ENCODE measurements around the gene FAM221B. TPM values are rescaled to one million over a fixed set of nuclear protein-coding genes. Genes with fewer than 3 reads are reported as not detected.

The FAM221B gene
- total RNA-seq, 4 donors from 2014 or later = 0.14 TPM; not detected in 3

GRCh38 chr9:35771534-35771933 lies 57.0 kb downstream of the FAM221B start:
- Histone ChIP-seq H3K4me3 (no peak overlapping the region), H3K4me1 (peaks cover 18 to 28% (median 20%) of the 10 kb centered on the region in 4 donors), H3K27me3 (no peaks in the 10 kb centered on the region), H3K27ac (peak overlapping the region; percentile 78 to 81 (median 80)), H3K36me3 (no peaks in the 10 kb centered on the region), H3K9me3 (no peaks in the 10 kb centered on the region)
- intact Hi-C loops (cut with DNase I; ENCODE audit: low total_unique reads) = no loop called here
- in situ Hi-C loops (cut with MboI; ENCODE audit: low pct_ligation_motif_present in 1 of 4, low pct_unique_long_range_greater_than_20kb in 1 of 4, low sequenced_read_pairs in 3 of 4) = no loop called here
- no peak for TF ChIP-seq POLR2A (IDR thresholded peaks at IDR 0.05)
- 33 to 46% methylated on average over 1 of the region's 1 CpG for WGBS, 2 donors (ENCODE audit: low coverage in 1 of 2)
- DNase-seq = peak; percentile 37

DNA sequence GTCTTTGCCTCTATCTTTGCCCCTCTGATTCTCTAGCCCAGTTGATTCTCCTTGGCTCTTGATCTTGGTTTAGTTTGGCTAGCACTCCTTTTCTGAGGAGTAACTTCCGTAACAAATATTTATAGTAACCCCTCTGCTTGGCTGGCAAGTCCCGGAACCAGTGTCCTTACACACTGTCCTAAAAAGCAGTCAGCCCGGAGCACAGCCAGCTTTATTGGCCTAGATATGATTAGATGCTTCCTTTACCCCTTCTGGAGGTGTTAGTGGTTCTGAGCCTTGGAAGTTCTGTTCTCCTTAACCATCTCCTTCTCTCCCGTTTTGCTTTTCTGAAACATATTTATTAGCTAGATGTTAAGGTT lies 57.5 kb downstream of the FAM221B start:
- H3K27me3 ChIP-seq = no peaks in the 10 kb centered on the region
- H3K36me3 ChIP-seq = no peaks in the 10 kb centered on the region
- H3K4me1 ChIP-seq = peaks cover 18 to 28% (median 20%) of the 10 kb centered on the region in 4 donors
- WGBS, 2 donors (ENCODE audit: low coverage in 1 of 2) = 16 to 24% methylated on average over 4 of the region's 4 CpGs
- peak overlapping the region; percentile 78 to 81 (median 80) for H3K27ac ChIP-seq
- H3K4me3 ChIP-seq = no peak overlapping the region
- no peak for DNase-seq
- H3K9me3 ChIP-seq = no peaks in the 10 kb centered on the region
- intact Hi-C loops (cut with DNase I; ENCODE audit: low total_unique reads) (no loop called here), in situ Hi-C loops (cut with MboI; ENCODE audit: low pct_ligation_motif_present in 1 of 4, low pct_unique_long_range_greater_than_20kb in 1 of 4, low sequenced_read_pairs in 3 of 4) (no loop called here)
- TF ChIP-seq EP300 (IDR thresholded peaks at IDR 0.05; ENCODE audit: low read depth) (no peak), POLR2AphosphoS5 (IDR thresholded peaks at IDR 0.05) (peak in 1 of 3 donors; percentile 12), POLR2A (IDR thresholded peaks at IDR 0.05) (no peak), CTCF (IDR thresholded peaks at IDR 0.05) (no peak)

DNA sequence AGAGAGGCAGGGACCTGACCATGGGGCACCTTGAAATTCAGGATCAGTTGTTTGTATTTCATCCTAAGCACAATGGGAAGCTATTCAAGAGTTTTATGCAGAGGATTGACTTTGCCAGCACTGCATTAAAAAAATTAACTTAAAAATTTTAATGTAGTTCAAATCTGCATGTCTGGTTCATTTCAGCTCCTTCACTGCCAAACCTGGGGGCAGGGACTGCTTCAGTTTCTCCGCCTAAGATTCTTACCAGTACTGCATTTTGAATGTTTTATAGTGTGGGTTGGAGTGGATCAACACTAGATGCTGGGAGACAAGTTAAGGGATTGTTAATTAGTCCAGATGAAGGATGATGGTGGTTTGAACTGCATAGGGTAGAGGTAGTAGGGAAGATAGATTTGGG lies 58.8 kb downstream of the FAM221B start:
- Histone ChIP-seq H3K36me3 (no peaks in the 10 kb centered on the region), H3K4me3 (no peak overlapping the region), H3K27ac (no peak overlapping the region), H3K9me3 (no peaks in the 10 kb centered on the region), H3K27me3 (no peaks in the 10 kb centered on the region), H3K4me1 (peaks cover 18 to 28% (median 20%) of the 10 kb centered on the region in 4 donors)
- no peak for DNase-seq
- in situ Hi-C loops (cut with MboI; ENCODE audit: low pct_ligation_motif_present in 1 of 4, low pct_unique_long_range_greater_than_20kb in 1 of 4, low sequenced_read_pairs in 3 of 4) = no loop called here
- 96% methylated on average over 1 of the region's 1 CpG; no CpG with 5 or more reads in 1 of the 2 donors for WGBS, 2 donors (ENCODE audit: low coverage in 1 of 2)
- TF ChIP-seq POLR2A (IDR thresholded peaks at IDR 0.05) = no peak
- no peak for TF ChIP-seq EP300 (IDR thresholded peaks at IDR 0.05; ENCODE audit: low read depth)
- TF ChIP-seq POLR2AphosphoS5 (IDR thresholded peaks at IDR 0.05) = no peak
- TF ChIP-seq CTCF (IDR thresholded peaks at IDR 0.05) = no peak
- intact Hi-C loops (cut with DNase I; ENCODE audit: low total_unique reads) = no loop called here

GRCh38 chr9:35767458-35767857 lies 61.1 kb downstream of the FAM221B start:
- Histone ChIP-seq H3K4me3 (no peak overlapping the region), H3K4me1 (peaks cover 18 to 28% (median 20%) of the 10 kb centered on the region in 4 donors), H3K9me3 (no peaks in the 10 kb centered on the region), H3K27me3 (no peaks in the 10 kb centered on the region), H3K36me3 (no peaks in the 10 kb centered on the region), H3K27ac (no peak overlapping the region)
- in situ Hi-C loops (cut with MboI; ENCODE audit: low pct_ligation_motif_present in 1 of 4, low pct_unique_long_range_greater_than_20kb in 1 of 4, low sequenced_read_pairs in 3 of 4) (no loop called here), intact Hi-C loops (cut with DNase I; ENCODE audit: low total_unique reads) (no loop called here)
- WGBS, 2 donors (ENCODE audit: low coverage in 1 of 2) = 89 to 92% methylated on average over 1 of the region's 1 CpG
- TF ChIP-seq POLR2A (IDR thresholded peaks at IDR 0.05) = no peak
- no peak for TF ChIP-seq POLR2AphosphoS5 (IDR thresholded peaks at IDR 0.05)
- TF ChIP-seq CTCF (IDR thresholded peaks at IDR 0.05) = no peak
- TF ChIP-seq EP300 (IDR thresholded peaks at IDR 0.05; ENCODE audit: low read depth) = no peak
- DNase-seq = no peak

DNA sequence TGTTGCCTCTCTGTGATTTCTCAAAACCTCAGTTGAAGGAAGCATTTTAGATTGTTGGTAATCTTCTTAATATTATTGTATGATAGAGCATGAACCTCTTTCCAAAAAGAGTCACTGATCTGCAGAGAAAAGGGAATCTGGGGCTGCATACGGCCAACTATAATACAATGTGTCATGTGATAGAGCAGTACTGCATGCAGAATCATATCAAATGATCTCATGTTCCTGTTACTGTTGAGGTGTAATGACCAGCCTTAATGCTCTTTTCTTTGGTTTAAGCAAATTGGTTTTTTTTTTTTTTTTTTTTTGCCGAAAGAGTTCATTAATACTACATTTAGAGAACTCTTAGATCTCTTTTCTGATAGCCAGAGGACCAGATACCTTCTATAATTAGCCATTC lies 61.5 kb downstream of the FAM221B start:
- H3K27ac ChIP-seq = no peak overlapping the region
- intact Hi-C loops (cut with DNase I; ENCODE audit: low total_unique reads) = no loop called here
- in situ Hi-C loops (cut with MboI; ENCODE audit: low pct_ligation_motif_present in 1 of 4, low pct_unique_long_range_greater_than_20kb in 1 of 4, low sequenced_read_pairs in 3 of 4) = no loop called here
- no peaks in the 10 kb centered on the region for H3K9me3 ChIP-seq
- H3K36me3 ChIP-seq = no peaks in the 10 kb centered on the region
- H3K4me3 ChIP-seq = no peak overlapping the region
- TF ChIP-seq POLR2AphosphoS5 (IDR thresholded peaks at IDR 0.05) = no peak
- TF ChIP-seq POLR2A (IDR thresholded peaks at IDR 0.05) = no peak
- no peak for TF ChIP-seq CTCF (IDR thresholded peaks at IDR 0.05)
- no peak for TF ChIP-seq EP300 (IDR thresholded peaks at IDR 0.05; ENCODE audit: low read depth)
- 75 to 84% methylated on average over 1 to 2 of the region's 2 CpGs for WGBS, 2 donors (ENCODE audit: low coverage in 1 of 2)
- DNase-seq = no peak
- H3K4me1 ChIP-seq = peaks cover 16 to 28% (median 17%) of the 10 kb centered on the region in 4 donors
- no peaks in the 10 kb centered on the region for H3K27me3 ChIP-seq

Data from transverse colon (tissue), 4 donors.